NCI-H345 (cell line): ENCODE data around the gene PFKFB2.

ENCODE experiments used
- DNase-seq: peaks from one replicate; lab custom pipeline; 2025; lab: John Stamatoyannopoulos, UW

The PFKFB2 gene

DNA sequence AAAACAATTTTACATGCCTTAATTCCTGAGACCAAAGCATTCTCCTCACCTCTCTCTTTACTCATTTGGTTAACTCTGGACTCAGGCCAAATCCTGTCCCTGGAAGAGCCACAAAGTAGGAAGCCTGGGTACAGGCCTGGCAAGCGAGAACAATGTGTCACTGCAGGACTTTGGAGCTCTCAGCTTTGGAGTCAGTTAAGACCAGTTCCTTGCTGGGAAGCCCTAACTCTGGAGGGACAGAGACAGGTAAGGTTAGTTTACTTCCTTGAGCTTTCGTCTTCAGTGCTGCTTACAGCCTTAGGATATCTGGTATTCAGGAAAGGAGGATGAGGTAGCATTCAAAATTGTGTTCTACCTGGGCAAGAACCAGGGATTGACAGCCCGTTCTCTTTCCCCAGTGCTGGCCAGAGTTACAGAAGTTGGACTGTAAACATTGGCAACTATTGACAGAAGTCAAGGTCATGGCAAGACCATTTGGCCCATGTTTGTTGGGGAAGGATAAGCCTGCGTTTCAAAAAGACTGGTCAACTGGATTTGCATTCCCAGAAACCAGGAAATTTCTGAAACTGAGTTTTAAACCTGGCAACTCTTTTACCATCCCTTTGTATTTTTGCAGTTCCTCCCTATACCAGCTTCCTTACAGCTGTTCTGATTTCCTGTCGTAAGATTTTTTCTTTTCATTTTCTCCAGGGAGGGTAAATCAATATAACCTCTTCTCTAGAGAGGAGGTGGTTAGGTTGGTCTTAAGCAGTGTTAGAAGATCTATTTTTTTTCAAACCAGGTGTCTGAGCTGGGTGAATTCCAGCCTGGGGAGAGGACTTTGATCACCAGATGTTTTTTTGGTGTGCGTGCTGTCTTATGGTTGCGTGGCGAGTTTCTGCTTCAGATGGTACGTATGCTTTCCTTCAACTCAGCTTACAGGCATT is 35.9 kb downstream of the PFKFB2 start, which contains the start of gene C4BPB:
Gene C4BPB, plus strand, starts transcription at position 160 of the 926 bp plus-strand sequence. Its CDS starts 672 bp downstream, at position 832.
- no peak for DNase-seq

GRCh38 chr1:207089627-207090355 is 36.7 kb downstream of the PFKFB2 start:
- no peak for DNase-seq

DNA sequence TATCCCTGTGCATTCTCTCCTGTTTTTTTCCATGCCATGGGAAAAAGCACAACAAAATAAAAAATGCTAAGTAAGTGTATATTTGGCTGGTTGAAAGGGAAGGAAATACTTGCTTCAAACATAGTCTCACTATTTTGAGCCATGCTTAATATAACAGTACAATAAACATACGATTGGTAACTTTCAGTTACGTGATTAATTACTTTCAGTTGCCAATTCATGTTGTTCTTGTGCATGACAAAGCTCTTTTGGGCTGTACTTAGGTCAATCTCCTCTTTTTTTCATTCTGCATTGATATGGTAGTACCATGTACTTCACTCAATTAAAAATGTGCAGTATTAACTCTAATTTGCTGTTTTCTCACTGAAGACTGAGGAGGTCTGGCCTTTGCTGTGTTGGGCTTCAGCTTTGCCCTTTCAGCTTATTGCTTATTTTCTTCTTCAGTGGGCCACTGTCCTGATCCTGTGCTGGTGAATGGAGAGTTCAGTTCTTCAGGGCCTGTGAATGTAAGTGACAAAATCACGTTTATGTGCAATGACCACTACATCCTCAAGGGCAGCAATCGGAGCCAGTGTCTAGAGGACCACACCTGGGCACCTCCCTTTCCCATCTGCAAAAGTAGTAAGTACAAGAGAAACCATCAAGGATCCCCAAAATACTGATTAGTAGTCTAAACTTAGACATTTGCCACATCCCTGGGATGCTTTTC is 38.3 kb downstream of the PFKFB2 start:
- no peak for DNase-seq

- no peak for DNase-seq
These were observed 40.9 kb downstream of the PFKFB2 start for GRCh38 chr1:207093944-207094343.

- no peak for DNase-seq
These were observed 44.8 kb downstream of the PFKFB2 start for GRCh38 chr1:207097871-207098324.

DNA sequence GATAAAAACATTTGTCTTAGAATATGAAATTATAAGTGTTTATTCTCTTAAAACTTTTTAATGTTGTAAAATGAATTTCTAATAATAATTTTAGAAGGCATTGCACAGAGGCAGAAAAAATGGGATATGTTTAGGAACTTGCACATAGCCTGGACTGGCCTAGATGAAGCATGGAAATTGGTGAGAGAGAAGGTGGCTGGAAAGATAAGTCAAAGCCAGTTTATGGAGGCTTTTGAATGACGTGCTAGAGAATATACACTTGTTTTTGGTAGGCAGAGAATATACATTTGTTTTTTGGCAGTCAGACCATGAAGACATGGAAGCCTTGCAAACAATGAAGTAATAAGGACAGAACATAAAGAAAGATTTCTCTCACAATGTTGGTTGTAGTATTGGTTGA is 48.6 kb downstream of the PFKFB2 start:
- no peak for DNase-seq

GRCh38 chr1:207102146-207102545 is 49.1 kb downstream of the PFKFB2 start:
- no peak for DNase-seq

GRCh38 chr1:207102659-207103058 is 49.6 kb downstream of the PFKFB2 start:
- no peak for DNase-seq

DNA sequence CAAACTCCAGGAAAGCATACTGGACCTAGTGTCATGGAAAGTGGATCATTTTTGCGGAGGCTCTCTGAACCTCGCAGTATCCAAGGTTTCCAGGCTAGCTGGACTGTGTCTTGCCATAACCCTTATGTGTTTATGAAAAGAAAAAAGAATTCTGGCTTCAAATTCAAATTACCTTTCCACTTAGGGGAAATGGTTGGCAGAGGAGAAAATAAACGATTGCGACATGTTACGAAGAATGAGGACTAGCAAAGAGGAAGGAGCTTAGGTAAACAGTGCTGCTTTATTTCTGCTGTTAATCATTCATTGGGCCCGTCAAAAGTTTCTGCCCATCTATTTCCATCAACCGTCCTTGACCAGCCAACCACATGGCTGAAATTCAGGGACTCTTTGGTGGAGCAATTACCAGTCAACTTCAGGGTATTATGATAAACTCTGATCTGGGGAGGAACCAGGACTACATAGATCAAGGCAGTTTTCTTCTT is 50.9 kb downstream of the PFKFB2 start, which contains the start of gene C4BPA:
Gene C4BPA, plus strand, starts transcription at position 342 of the 482 bp plus-strand sequence. CDS start 8,793 bp downstream, outside the sequence.
- DNase-seq, result no peak

- no peak for DNase-seq
These were observed 55.9 kb downstream of the PFKFB2 start for GRCh38 chr1:207109004-207109403.

DNA sequence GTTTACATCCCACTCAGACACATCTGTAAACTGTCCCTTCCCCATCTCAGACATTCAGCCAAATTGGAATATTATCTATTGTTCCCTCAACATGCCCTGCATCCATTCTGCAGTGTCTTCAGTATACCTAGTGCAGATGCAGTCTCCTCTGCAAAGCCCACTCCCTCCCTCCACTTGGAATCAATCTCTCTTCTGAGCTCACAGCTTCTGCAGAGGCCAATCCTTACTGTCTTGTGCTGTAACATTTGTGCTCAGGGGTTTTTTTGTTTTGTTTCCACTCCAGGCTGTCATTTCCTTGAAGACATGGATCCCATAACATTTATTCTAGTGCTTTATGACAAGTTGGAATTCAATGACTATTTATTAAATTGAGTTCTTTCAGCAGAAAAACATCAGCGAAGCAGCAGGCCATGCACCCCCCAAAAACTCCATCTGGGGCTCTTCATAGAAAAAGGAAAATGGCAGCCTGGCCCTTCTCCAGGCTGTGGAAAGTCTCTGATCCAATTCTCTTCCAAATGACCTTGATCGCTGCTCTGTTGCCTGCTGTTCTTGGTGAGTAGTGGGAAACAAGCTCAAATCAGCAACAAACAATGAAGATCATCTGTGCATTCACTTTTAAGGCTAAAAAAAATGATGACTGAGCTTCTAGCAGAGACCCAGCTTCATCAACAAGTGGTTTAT is 59.7 kb downstream of the PFKFB2 start:
- no peak for DNase-seq

GRCh38 chr1:207115269-207115668 is 62.2 kb downstream of the PFKFB2 start:
- DNase-seq, result no peak

DNA sequence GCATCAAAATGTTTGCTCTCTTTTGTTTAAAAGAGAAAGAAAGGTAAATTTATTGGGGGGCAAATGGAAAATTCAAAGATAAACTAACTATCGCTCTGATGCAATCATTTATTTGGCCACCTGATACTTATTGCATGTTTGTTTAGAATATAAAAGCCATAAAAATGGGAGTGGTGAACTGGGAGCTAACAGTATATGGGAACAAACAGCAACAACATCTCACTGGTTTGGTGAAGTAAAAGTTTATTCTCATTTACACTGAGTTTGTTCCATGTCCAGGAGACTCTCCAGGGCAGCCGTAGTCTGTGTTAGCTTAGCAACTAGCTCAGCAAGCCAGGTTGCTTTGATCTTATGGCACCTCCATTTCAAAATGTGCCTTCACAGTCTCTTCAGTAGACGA is 71.3 kb downstream of the PFKFB2 start:
- no peak for DNase-seq

GRCh38 chr1:207128336-207128921 is 75.4 kb downstream of the PFKFB2 start:
- no peak for DNase-seq

DNA sequence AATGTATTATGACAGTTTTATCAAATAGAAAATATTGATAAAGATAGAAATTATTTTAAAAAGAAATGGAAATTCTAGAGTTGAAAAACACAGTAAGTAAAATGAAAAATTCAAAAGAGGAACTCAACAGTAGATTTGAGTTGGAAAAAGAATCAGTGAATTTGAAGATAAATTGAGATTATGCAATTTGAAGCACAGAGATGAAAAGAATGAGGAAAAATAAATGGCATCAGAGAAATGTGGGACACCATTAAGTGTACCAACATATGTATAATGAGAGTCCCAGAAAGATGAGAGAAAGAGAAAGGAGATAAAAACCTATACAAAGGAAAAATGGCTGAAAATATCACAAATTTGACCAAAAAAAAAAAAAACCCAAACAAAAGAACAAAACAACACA is 76.0 kb downstream of the PFKFB2 start:
- no peak for DNase-seq
